GM23338 (cell line): Measurements from ENCODE around the gene CCPG1. TPM values are rescaled to one million over a fixed set of nuclear protein-coding genes. Genes with fewer than 3 reads are reported as not detected.

ENCODE experiments used
- ATAC-seq: fragments of 200-7000 bp; cut with Tn5 transposase; 3 replicates; pipeline ENCODE4 v1.9.1; 2020
- DNase-seq: peaks from one replicate; pipeline ENCODE4 v3.0.0-alpha.2; 2015; ENCODE audit warnings: low spot score
- H2AFZ ChIP-seq: fragments of 200-600 bp; sonication (generic); 2 replicates; pipeline ENCODE4 v1.8.0; 2016; ENCODE audit warnings: antibody characterized with exemption, mild to moderate bottlenecking, moderate library complexity
- H3F3A ChIP-seq: fragments of 200-600 bp; sonication (generic); replicated peaks from 2 replicates; pipeline ENCODE4 v1.8.0; 2017; ENCODE audit warnings: antibody characterized with exemption, mixed run types, low read depth
- H3K27ac ChIP-seq: fragments of 200-600 bp; sonication (generic); 2 replicates; pipeline ENCODE4 v1.6.1; 2016; ENCODE audit warnings: low read depth
- H3K27me3 ChIP-seq: fragments of 200-600 bp; sonication (generic); 2 replicates; pipeline ENCODE4 v1.8.0; 2016; ENCODE audit warnings: mild to moderate bottlenecking, mixed run types, moderate library complexity; ENCODE audit not compliant: insufficient read depth
- H3K36me3 ChIP-seq: fragments of 200-600 bp; sonication (generic); 2 replicates; pipeline ENCODE4 v1.8.0; 2016; ENCODE audit warnings: mild to moderate bottlenecking; ENCODE audit not compliant: insufficient read depth
- H3K4me1 ChIP-seq: fragments of 200-600 bp; sonication (generic); 2 replicates; pipeline ENCODE4 v1.8.0; 2016; ENCODE audit warnings: mild to moderate bottlenecking, moderate library complexity; ENCODE audit not compliant: insufficient read depth
- H3K4me2 ChIP-seq: fragments of 200-600 bp; sonication (generic); 2 replicates; pipeline ENCODE4 v1.7.1; 2017; ENCODE audit warnings: mixed run types
- H3K4me3 ChIP-seq: fragments of 200-600 bp; sonication (generic); 2 replicates; pipeline ENCODE4 v1.6.1; 2016; ENCODE audit warnings: mixed run types
- H3K79me2 ChIP-seq: fragments of 200-600 bp; sonication (generic); replicated peaks from 2 replicates; pipeline ENCODE4 v1.8.0; 2017; ENCODE audit warnings: mild to moderate bottlenecking; ENCODE audit not compliant: insufficient read depth
- H3K9me2 ChIP-seq: fragments of 200-600 bp; sonication (generic); 2 replicates; pipeline ENCODE4 v1.8.0; 2017; ENCODE audit not compliant: insufficient read depth
- H4K20me1 ChIP-seq: fragments of 200-600 bp; sonication (generic); replicated peaks from 2 replicates; pipeline ENCODE4 v1.8.0; 2017; ENCODE audit warnings: mild to moderate bottlenecking; ENCODE audit not compliant: insufficient read depth
- H3K27ac Mint-ChIP-seq: 2 replicates; pipeline ENCODE4 v1.8.0; 2020; ENCODE audit warnings: inconsistent platforms, mild to moderate bottlenecking, moderate library complexity, mixed read lengths
- H3K27me3 Mint-ChIP-seq: 3 replicates; pipeline ENCODE4 v1.8.0; 2022; ENCODE audit warnings: low read depth, mild to moderate bottlenecking, moderate library complexity, mixed read lengths, inconsistent platforms; ENCODE audit not compliant: insufficient read depth, poor library complexity
- H3K36me3 Mint-ChIP-seq: 3 replicates; pipeline ENCODE4 v1.8.0; 2021; ENCODE audit warnings: low read depth, mild to moderate bottlenecking, inconsistent platforms, moderate library complexity, mixed read lengths
- H3K4me1 Mint-ChIP-seq: 3 replicates; pipeline ENCODE4 v1.8.0; 2020; ENCODE audit warnings: mild to moderate bottlenecking, inconsistent platforms, mixed read lengths
- H3K4me3 Mint-ChIP-seq: 3 replicates; pipeline ENCODE4 v1.8.0; 2021; ENCODE audit warnings: moderate library complexity, mild to moderate bottlenecking, inconsistent platforms, mixed read lengths
- H3K9me3 Mint-ChIP-seq: 3 replicates; pipeline ENCODE4 v1.8.0; 2020; ENCODE audit warnings: moderate library complexity, mild to moderate bottlenecking, inconsistent platforms, mixed read lengths
- CREB1 ChIP-seq: fragments of 250-450 bp; sonication (Bioruptor Pico); IDR thresholded peaks from 2 replicates; pipeline ENCODE4 v1.5.0; 2020; ENCODE audit warnings: low read depth, mild to moderate bottlenecking, moderate library complexity
- CTCF ChIP-seq, 2 experiments: fragments of 200-600 bp in 1 of 2; sonication (generic) in 1 of 2; conservative IDR thresholded peaks; 2 replicates each; pipeline versions ENCODE4 v1.5.1 to v1.6.1; 2016 to 2017; ENCODE audit warnings: antibody characterized with exemption in 2 of 2, low read depth in 2 of 2, mild to moderate bottlenecking in 2 of 2, moderate library complexity in 1 of 2
- ETS1 ChIP-seq: IDR thresholded peaks from 2 replicates; pipeline ENCODE4 v1.6.1; 2016; ENCODE audit warnings: antibody characterized with exemption
- EZH2 ChIP-seq: fragments of 200-600 bp; sonication (generic); IDR thresholded peaks from one replicate; pipeline ENCODE4 v1.8.0; 2017; ENCODE audit warnings: antibody characterized with exemption, mild to moderate bottlenecking, low read depth; ENCODE audit not compliant: unreplicated experiment
- EZH2phosphoT487 ChIP-seq: fragments of 200-600 bp; sonication (generic); IDR thresholded peaks from one replicate; pipeline ENCODE4 v1.8.1; 2018; ENCODE audit warnings: antibody characterized with exemption; ENCODE audit not compliant: unreplicated experiment
- JUNB ChIP-seq: IDR thresholded peaks from one replicate; pipeline ENCODE4 v1.6.1; 2016; ENCODE audit warnings: antibody characterized with exemption; ENCODE audit not compliant: unreplicated experiment
- NANOG ChIP-seq: IDR thresholded peaks from 2 replicates; pipeline ENCODE4 v1.6.1; 2016; ENCODE audit warnings: antibody characterized with exemption, borderline replicate concordance
- POLR2AphosphoS5 ChIP-seq: IDR thresholded peaks from 2 replicates; pipeline ENCODE4 v1.6.1; 2016; ENCODE audit warnings: antibody characterized with exemption, low read depth
- REST ChIP-seq: IDR thresholded peaks from one replicate; pipeline ENCODE4 v1.6.1; 2018; ENCODE audit warnings: antibody characterized with exemption; ENCODE audit not compliant: unreplicated experiment
- STAT1 ChIP-seq: IDR thresholded peaks from one replicate; pipeline ENCODE4 v1.6.1; 2016; ENCODE audit warnings: antibody characterized with exemption; ENCODE audit not compliant: unreplicated experiment
- ZNF114 ChIP-seq: fragments of 250-450 bp; sonication (Bioruptor Pico); IDR thresholded peaks from 2 replicates; pipeline ENCODE4 v1.5.0; 2020; ENCODE audit warnings: mild to moderate bottlenecking, moderate library complexity
- ZNF331 ChIP-seq: fragments of 250-450 bp; sonication (Bioruptor Pico); IDR thresholded peaks from 2 replicates; pipeline ENCODE4 v1.5.0; 2020; ENCODE audit warnings: low read depth, mild to moderate bottlenecking, moderate library complexity
- ZNF462 ChIP-seq: fragments of 250-450 bp; sonication (Bioruptor Pico); IDR thresholded peaks from 2 replicates; pipeline ENCODE4 v1.5.0; 2020; ENCODE audit warnings: mild to moderate bottlenecking, moderate library complexity
- polyA plus RNA-seq: library from polyadenylated mRNA; unstranded; fragments of >200 nt; fragmentation: Nextera tagmentation; extraction: Ambion mirVana; gene quantifications from 2 replicates; pipeline ENCODE4 v1.2.1, GENCODE V29; 2016
- total RNA-seq: library from RNA; depleted of rRNA; stranded (reverse); fragments of >200 nt; shearing (Covaris generic); gene quantifications from 2 replicates; pipeline ENCODE4 v1.2.3, GENCODE V29; 2014

Gene CCPG1
- total and polyA plus RNA-seq, 2 experiments from 2014 or later, result 7.7 to 11.1 TPM

GRCh38 chr15:55349282-55349681 is 58.9 kb downstream of the CCPG1 start:
- Histone ChIP-seq H3K4me1 (peaks cover 13% of the 10 kb centered on the region), H3K27ac (no peak overlapping the region), H3K79me2 (no peaks in the 10 kb centered on the region), H3K4me3 (no peak overlapping the region), H3F3A (no peaks in the 10 kb centered on the region), H4K20me1 (no peaks in the 10 kb centered on the region), H3K9me2 (no peaks in the 10 kb centered on the region), H3K4me2 (no peak overlapping the region), H3K36me3 (no peaks in the 10 kb centered on the region), H2AFZ (no peak overlapping the region), H3K27me3 (no peaks in the 10 kb centered on the region)
- TF ChIP-seq ZNF462 (CRISPR knock-in tag), result no peak
- TF ChIP-seq NANOG, result no peak
- no peak for TF ChIP-seq EZH2
- TF ChIP-seq CTCF (conservative IDR thresholded peaks at IDR 0.05; ENCODE audit: low read depth in 2 of 2), result no peak
- no peak for TF ChIP-seq ZNF114 (CRISPR knock-in tag)
- no peak for TF ChIP-seq CREB1
- TF ChIP-seq REST, result no peak
- TF ChIP-seq JUNB, result no peak
- no peak for TF ChIP-seq EZH2phosphoT487
- TF ChIP-seq ZNF331 (CRISPR knock-in tag), result no peak
- TF ChIP-seq POLR2AphosphoS5, result no peak
- no peak for TF ChIP-seq ETS1
- no peak for TF ChIP-seq STAT1
- ATAC-seq (no peak), DNase-seq (no peak)
- Mint-ChIP-seq H3K9me3 (no peaks in the 10 kb centered on the region), H3K36me3 (no peaks in the 10 kb centered on the region), H3K4me3 (no peak overlapping the region), H3K27me3 (peaks cover 4% of the 10 kb centered on the region), H3K4me1 (peaks cover 24% of the 10 kb centered on the region), H3K27ac (no peak overlapping the region)
